ENCODE measurements around the gene ANKRD13D. TPM values are rescaled to one million over a fixed set of nuclear protein-coding genes. Genes with fewer than 3 reads are reported as not detected.

The ANKRD13D gene
- polyA plus RNA-seq, 5 donors = 33.2 to 53.5 (median 47.0) TPM

- peak in 1 of 2 donors; percentile 25 for DNase-seq
These were observed 28.0 kb upstream of the ANKRD13D start for GRCh38 chr11:67260885-67261639.

GRCh38 chr11:67261640-67261945 lies 27.5 kb upstream of the ANKRD13D start:
- DNase-seq = no peak

- no peak for DNase-seq
These were observed 27.0 kb upstream of the ANKRD13D start for GRCh38 chr11:67261946-67262681.

- DNase-seq = peak; percentile 54 to 71
These were observed 26.1 kb upstream of the ANKRD13D start for GRCh38 chr11:67262731-67263675.

- no peak for DNase-seq
These were observed 24.8 kb upstream of the ANKRD13D start for GRCh38 chr11:67264260-67264659.

- DNase-seq = no peak
These were observed 24.0 kb upstream of the ANKRD13D start for GRCh38 chr11:67264877-67265632.

- peak in 1 of 2 donors; percentile 67 for DNase-seq
These were observed 23.3 kb upstream of the ANKRD13D start for GRCh38 chr11:67265633-67266448.

- no peak for DNase-seq
These were observed 22.5 kb upstream of the ANKRD13D start, which contains the start of gene GRK2 for GRCh38 chr11:67266449-67267187. Gene GRK2, plus strand, starts transcription at chr11:67266473. Its CDS starts 227 bp downstream, at chr11:67266700.

- no peak for DNase-seq
These were observed 21.7 kb upstream of the ANKRD13D start for GRCh38 chr11:67267188-67268080.

- DNase-seq = no peak
These were observed 20.8 kb upstream of the ANKRD13D start for GRCh38 chr11:67268081-67268961.

- DNase-seq = no peak
These were observed 20.2 kb upstream of the ANKRD13D start for GRCh38 chr11:67268962-67269268.

GRCh38 chr11:67269401-67270255 lies 19.5 kb upstream of the ANKRD13D start:
- no peak for DNase-seq

- peak in 1 of 2 donors; percentile 38 for DNase-seq
These were observed 18.6 kb upstream of the ANKRD13D start for GRCh38 chr11:67270256-67271204.

GRCh38 chr11:67271205-67271540 lies 17.9 kb upstream of the ANKRD13D start:
- DNase-seq = no peak

GRCh38 chr11:67271541-67272284 lies 17.4 kb upstream of the ANKRD13D start:
- no peak for DNase-seq
